ENCODE measurements around the gene KDM2B. TPM values are rescaled to one million over a fixed set of nuclear protein-coding genes. Genes with fewer than 3 reads are reported as not detected.

KDM2B gene
- total and polyA plus RNA-seq, 2 of the 8 experiments (the other 6 are each of a cell fraction or from before 2014, with no cell fraction given) = 111 to 162 TPM

DNA sequence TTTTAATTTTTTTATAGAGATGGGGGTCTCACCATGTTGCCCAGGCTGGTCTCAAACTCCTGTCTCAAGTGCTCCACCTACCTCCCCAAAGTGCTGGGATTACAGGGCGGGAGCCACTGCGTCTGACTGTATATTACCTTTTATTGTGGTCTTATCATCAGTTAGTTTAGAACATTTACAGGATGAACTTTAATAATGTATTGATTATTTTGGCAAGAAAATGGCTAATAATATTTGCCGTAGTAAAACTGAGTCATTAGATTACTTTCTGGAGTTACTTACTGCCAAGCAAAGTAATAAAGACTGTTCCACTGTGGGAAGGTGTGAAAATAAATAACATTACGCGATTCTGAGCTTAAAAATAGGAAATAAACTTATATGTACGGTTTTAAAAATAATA, 21.9 kb upstream of the KDM2B start:
- H3K14ac ChIP-seq (ENCODE audit: insufficient read length) = no peak overlapping the region
- H3K18ac ChIP-seq (ENCODE audit: extremely low read depth, low read length) = no peak overlapping the region
- H2BK12ac ChIP-seq (ENCODE audit: low read depth, low read length) = no peak overlapping the region
- H3K23me2 ChIP-seq (ENCODE audit: low read depth, low read length) = no peaks in the 10 kb centered on the region
- H4K5ac ChIP-seq (ENCODE audit: insufficient read length, low read depth, low read length) = no peak overlapping the region
- DNase-seq (ENCODE audit: low read depth in 1 of 2, low spot score in 2 of 2) = no peak
- H3K79me2 ChIP-seq (ENCODE audit: control insufficient read depth in 1 of 2, insufficient read depth in 2 of 2, low read length in 2 of 2) = no peaks in the 10 kb centered on the region
- no peak overlapping the region for H2BK120ac ChIP-seq (replicated peaks; ENCODE audit: low read depth, low read length)
- H2BK5ac ChIP-seq (ENCODE audit: low read depth, low read length) = no peak overlapping the region
- H3K36me3 ChIP-seq (ENCODE audit: control insufficient read depth in 2 of 4, insufficient read depth in 4 of 4, low read length in 3 of 4) = no peaks in the 10 kb centered on the region; a peak in 1 of 8 replicates
- H2BK20ac ChIP-seq (ENCODE audit: low read length) = no peak overlapping the region
- H4K8ac ChIP-seq (ENCODE audit: extremely low read depth, insufficient read depth, low read length) = no peak overlapping the region
- ChIA-PET POLR2A (ENCODE audit: partially characterized antibody) (interaction anchor here (0.6 to 10.4 kb wide), 5 partner anchors 10 to 66 kb away, joined by 3 to 219 read pairs (median 3); partner anchors contain the start of gene KDM2B), CTCF (ENCODE audit: partially characterized antibody) (interaction anchor here (0.7 to 1.1 kb wide), 4 partner anchors 9 to 108 kb away, joined by 3 to 4 read pairs (median 4); no protein-coding TSS in a partner anchor)
- H3K79me1 ChIP-seq (ENCODE audit: low read depth, low read length) = no peaks in the 10 kb centered on the region
- no peak overlapping the region for H3K23ac ChIP-seq (ENCODE audit: insufficient read length)
- no peaks in the 10 kb centered on the region for H4K20me1 ChIP-seq (replicated peaks in 1 of 2; ENCODE audit: control insufficient read depth in 1 of 2, insufficient read depth in 2 of 2, low read length in 2 of 2)
- H2AFZ ChIP-seq (ENCODE audit: low read length) = no peak overlapping the region
- no peaks in the 10 kb centered on the region for H3K4me1 ChIP-seq (replicated peaks in 1 of 4; ENCODE audit: control insufficient read depth in 3 of 4, insufficient read depth in 4 of 4, low read length in 3 of 4)
- H2AK5ac ChIP-seq (ENCODE audit: low read depth, low read length) = no peak overlapping the region
- H3K9ac ChIP-seq (replicated peaks in 1 of 4; ENCODE audit: extremely low read depth in 1 of 4, low read depth in 3 of 4, low read length in 3 of 4) = no peak overlapping the region
- no peak for TF ChIP-seq CBX8 (IDR thresholded peaks at IDR 0.05; ENCODE audit: borderline replicate concordance, low read depth, low read length)
- TF ChIP-seq, protein P1, sequence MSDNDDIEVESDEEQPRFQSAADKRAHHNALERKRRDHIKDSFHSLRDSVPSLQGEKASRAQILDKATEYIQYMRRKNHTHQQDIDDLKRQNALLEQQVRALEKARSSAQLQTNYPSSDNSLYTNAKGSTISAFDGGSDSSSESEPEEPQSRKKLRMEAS (IDR thresholded peaks at IDR 0.05) = no peak
- TF ChIP-seq EZH2 (IDR thresholded peaks at IDR 0.05; ENCODE audit: low read depth, low read length, severe bottlenecking) = no peak
- no peak for TF ChIP-seq ATF2 (IDR thresholded peaks at IDR 0.05; ENCODE audit: low read length)
- no peak for TF ChIP-seq HDAC6 (IDR thresholded peaks at IDR 0.05; ENCODE audit: low read depth, low read length)
- no peak for TF ChIP-seq CTCF (IDR thresholded peaks at IDR 0.05; ENCODE audit: control extremely low read depth in 1 of 3, insufficient read depth in 1 of 3, low read depth in 1 of 3, low read length in 3 of 3)
- H3K27me3 ChIP-seq (replicated peaks in 1 of 4; ENCODE audit: control insufficient read depth in 3 of 4, extremely low read depth in 1 of 4, insufficient read depth in 3 of 4, low read length in 3 of 4) = no peaks in the 10 kb centered on the region
- H3K56ac ChIP-seq (replicated peaks; ENCODE audit: insufficient read length, low read depth, low read length) = no peak overlapping the region
- no peak overlapping the region for H3K27ac ChIP-seq (ENCODE audit: low read depth, low read length)
- H3K4ac ChIP-seq (replicated peaks; ENCODE audit: insufficient read length, low read depth, low read length) = no peak overlapping the region
- no peak overlapping the region for H3K4me2 ChIP-seq (ENCODE audit: insufficient read depth in 1 of 2, low read depth in 2 of 2, low read length in 2 of 2)
- H2BK15ac ChIP-seq (ENCODE audit: low read length) = no peak overlapping the region
- FAIRE-seq = no peak
- 97% methylated on average over 6 of the region's 6 CpGs; no CpG with 5 or more reads in 1 of the 2 experiments for WGBS, 2 experiments (ENCODE audit: extremely low coverage in 1 of 2, insufficient coverage in 1 of 2, insufficient read length in 1 of 2, insufficient replicate concordance in 2 of 2, low coverage in 1 of 2, low lambda C conversion rate in 2 of 2, missing lambda C conversion rate in 1 of 2)
- no peaks in the 10 kb centered on the region for H3K9me3 ChIP-seq (ENCODE audit: insufficient read depth in 2 of 2, low read depth in 1 of 2, low read length in 1 of 2)
- no peak overlapping the region for H4K91ac ChIP-seq (replicated peaks; ENCODE audit: insufficient read length, low read length)
- no peak overlapping the region for H3K4me3 ChIP-seq (ENCODE audit: extremely low read depth in 1 of 4, insufficient read depth in 2 of 4, low read depth in 3 of 4, low read length in 4 of 4)
